Tongue (tissue), 2 donors: ENCODE data around the gene AKAP6. TPM values are rescaled to one million over a fixed set of nuclear protein-coding genes. Genes with fewer than 3 reads are reported as not detected.

Experiments
- DNase-seq: peaks from one replicate; pipeline ENCODE4 v3.0.0-alpha.2; 2015
- total RNA-seq: library from RNA; depleted of rRNA; stranded (reverse); fragments of >200 nt; gene quantifications from one replicate; pipeline ENCODE4 v1.2.3, GENCODE V29; 2014

The AKAP6 gene
- total RNA-seq, 1 donor from 2014 or later: 230 TPM

GRCh38 chr14:32584079-32584478 lies 255.0 kb downstream of the AKAP6 start:
- no peak for DNase-seq

- no peak for DNase-seq
Observed at GRCh38 chr14:32587461-32587860, 258.4 kb downstream of the AKAP6 start.

GRCh38 chr14:32588448-32589320 lies 259.6 kb downstream of the AKAP6 start:
- DNase-seq: peak; percentile 54

GRCh38 chr14:32590157-32590556 lies 261.1 kb downstream of the AKAP6 start:
- no peak for DNase-seq

GRCh38 chr14:32593290-32593942 lies 264.3 kb downstream of the AKAP6 start:
- no peak for DNase-seq

- DNase-seq: no peak
Observed at GRCh38 chr14:32594766-32595165, 265.7 kb downstream of the AKAP6 start.

- no peak for DNase-seq
Observed at GRCh38 chr14:32595497-32595896, 266.4 kb downstream of the AKAP6 start.

GRCh38 chr14:32596390-32596789 lies 267.3 kb downstream of the AKAP6 start:
- no peak for DNase-seq

- no peak for DNase-seq
Observed at GRCh38 chr14:32597771-32598170, 268.7 kb downstream of the AKAP6 start.

GRCh38 chr14:32601069-32601468 lies 272.0 kb downstream of the AKAP6 start:
- no peak for DNase-seq

- DNase-seq: no peak
Observed at GRCh38 chr14:32601906-32602305, 272.8 kb downstream of the AKAP6 start.

- peak; percentile 54 for DNase-seq
Observed at GRCh38 chr14:32602699-32603098, 273.6 kb downstream of the AKAP6 start.

GRCh38 chr14:32603992-32604565 lies 275.0 kb downstream of the AKAP6 start:
- DNase-seq: no peak

GRCh38 chr14:32606301-32606700 lies 277.2 kb downstream of the AKAP6 start:
- DNase-seq: no peak

- no peak for DNase-seq
Observed at GRCh38 chr14:32607399-32607798, 278.3 kb downstream of the AKAP6 start.

GRCh38 chr14:32608857-32609256 lies 279.8 kb downstream of the AKAP6 start:
- DNase-seq: peak; percentile 61

- DNase-seq: no peak
Observed at GRCh38 chr14:32609388-32609787, 280.3 kb downstream of the AKAP6 start.

GRCh38 chr14:32611752-32612151 lies 282.7 kb downstream of the AKAP6 start:
- DNase-seq: no peak

GRCh38 chr14:32618991-32619390 lies 289.9 kb downstream of the AKAP6 start:
- DNase-seq: no peak

GRCh38 chr14:32620303-32620702 lies 291.2 kb downstream of the AKAP6 start:
- no peak for DNase-seq

- no peak for DNase-seq
Observed at GRCh38 chr14:32620724-32621123, 291.6 kb downstream of the AKAP6 start.

- DNase-seq: no peak
Observed at GRCh38 chr14:32621585-32621984, 292.5 kb downstream of the AKAP6 start.

GRCh38 chr14:32622742-32623141 lies 293.6 kb downstream of the AKAP6 start:
- DNase-seq: no peak
